HEK293T (cell line): ENCODE measurements around the gene RGS3.

Experiments
- BHLHE40 ChIP-seq: fragments of 450-650 bp; IDR thresholded peaks from 2 replicates; pipeline ENCODE4 v1.6.1; 2016; ENCODE audit warnings: mild to moderate bottlenecking, moderate library complexity, borderline replicate concordance
- FOXK2 ChIP-seq: fragments of 450-650 bp; IDR thresholded peaks from 2 replicates; pipeline ENCODE4 v1.6.1; 2016; ENCODE audit warnings: mild to moderate bottlenecking
- FOXM1 ChIP-seq: fragments of 450-650 bp; IDR thresholded peaks from 2 replicates; pipeline ENCODE4 v1.6.1; 2017; ENCODE audit warnings: mild to moderate bottlenecking, borderline replicate concordance
- HDGF ChIP-seq: fragments of 450-650 bp; IDR thresholded peaks from 2 replicates; pipeline ENCODE4 v1.6.1; 2017; ENCODE audit warnings: antibody characterized with exemption, borderline replicate concordance
- SP1 ChIP-seq: fragments of 450-650 bp; IDR thresholded peaks from 2 replicates; pipeline ENCODE4 v1.6.1; 2017

- TF ChIP-seq FOXM1 (no peak), SP1 (no peak), HDGF (no peak), FOXK2 (no peak), BHLHE40 (no peak)
Observed at GRCh38 chr9:113572076-113572861, 108.7 kb downstream of the RGS3 start.
